8988T (cell line): ENCODE measurements around the gene EIF4EBP3.
"Not testable (repeated sequence)": the region's sequence is repeated elsewhere in the genome, so short reads cannot be mapped to it uniquely, and the experiment has no call there.

Experiments used
- DNase-seq: peaks from one replicate; pipeline ENCODE4 v3.0.0; 2011

EIF4EBP3 gene

GRCh38 chr5:140557965-140558364 is 10.5 kb downstream of the EIF4EBP3 start:
- DNase-seq, result no peak

- no peak for DNase-seq
Observed at GRCh38 chr5:140558542-140558941, 11.1 kb downstream of the EIF4EBP3 start.

GRCh38 chr5:140560227-140560626 is 12.8 kb downstream of the EIF4EBP3 start:
- DNase-seq, result no peak

DNA sequence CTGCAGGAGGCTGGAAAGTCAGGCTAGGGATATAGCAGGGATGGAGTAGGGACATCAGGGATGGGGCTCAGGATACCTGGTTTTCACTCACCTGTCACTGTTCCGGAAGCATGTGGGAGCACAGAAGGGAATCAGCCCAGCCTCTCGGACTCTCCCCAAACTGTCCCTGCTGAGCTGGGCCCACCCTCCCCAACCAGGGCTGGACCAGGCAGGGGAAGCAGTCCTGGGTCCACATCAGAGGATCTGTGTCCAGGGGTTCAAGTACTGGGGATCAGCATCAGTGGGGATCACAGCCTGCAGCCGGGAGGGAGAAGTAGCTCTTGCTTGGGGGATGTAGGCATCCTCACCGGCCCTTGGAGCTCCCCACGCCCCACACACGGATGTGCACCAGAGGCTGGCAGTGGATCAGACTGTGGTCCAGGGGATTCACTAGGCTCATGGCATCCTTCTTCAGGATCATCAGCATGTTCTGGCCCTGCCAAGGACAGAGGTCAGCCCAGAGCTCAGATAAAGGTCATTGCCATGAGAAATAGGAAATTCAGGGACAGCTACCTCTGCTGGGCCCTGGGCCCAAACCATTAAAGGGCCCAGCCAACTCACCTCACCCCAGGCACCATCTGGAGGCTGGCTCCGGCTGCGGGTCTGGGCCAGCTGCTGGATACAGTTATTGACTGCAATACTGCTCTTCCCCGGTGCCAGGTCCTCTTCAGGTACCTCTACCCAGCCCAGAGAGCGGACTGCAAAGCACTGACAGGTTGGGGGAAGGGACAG is 14.5 kb downstream of the EIF4EBP3 start:
- no peak for DNase-seq

GRCh38 chr5:140563596-140563995 is 16.1 kb downstream of the EIF4EBP3 start:
- DNase-seq, result no peak

GRCh38 chr5:140564196-140565023 is 16.9 kb downstream of the EIF4EBP3 start, which contains the start of the genes APBB3 and SLC35A4:
Gene APBB3 (minus strand): TSS chr5:140564598. CDS start chr5:140564245, 353 bp downstream.
Gene SLC35A4 (plus strand): TSS chr5:140564828. CDS start chr5:140567170, 2,342 bp downstream.
- peak; percentile 87 for DNase-seq

GRCh38 chr5:140565024-140565779 is 17.7 kb downstream of the EIF4EBP3 start:
- no peak for DNase-seq

GRCh38 chr5:140565780-140566095 is 18.3 kb downstream of the EIF4EBP3 start:
- no peak for DNase-seq

DNA sequence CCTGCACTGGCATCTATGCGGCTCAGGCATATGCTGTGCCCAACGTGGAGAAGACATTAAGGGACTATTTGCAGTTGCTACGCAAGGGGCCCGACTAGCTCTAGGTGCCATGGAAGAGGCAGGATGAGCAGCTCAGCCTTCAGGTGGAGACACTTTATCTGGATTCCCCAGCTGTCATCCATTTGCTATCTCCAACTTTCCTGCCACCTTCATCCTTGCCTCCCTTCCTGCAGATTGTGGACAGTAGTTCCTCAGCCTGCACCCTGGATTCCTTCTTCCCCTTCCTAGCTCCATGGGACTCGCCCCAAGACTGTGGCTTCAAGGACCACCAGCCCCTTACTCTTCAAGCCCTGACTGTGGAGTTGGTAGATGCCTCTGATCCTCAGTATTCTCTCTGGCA is 19.2 kb downstream of the EIF4EBP3 start:
- DNase-seq, result no peak

- no peak for DNase-seq
Observed at GRCh38 chr5:140567136-140567818, 19.8 kb downstream of the EIF4EBP3 start.

DNA sequence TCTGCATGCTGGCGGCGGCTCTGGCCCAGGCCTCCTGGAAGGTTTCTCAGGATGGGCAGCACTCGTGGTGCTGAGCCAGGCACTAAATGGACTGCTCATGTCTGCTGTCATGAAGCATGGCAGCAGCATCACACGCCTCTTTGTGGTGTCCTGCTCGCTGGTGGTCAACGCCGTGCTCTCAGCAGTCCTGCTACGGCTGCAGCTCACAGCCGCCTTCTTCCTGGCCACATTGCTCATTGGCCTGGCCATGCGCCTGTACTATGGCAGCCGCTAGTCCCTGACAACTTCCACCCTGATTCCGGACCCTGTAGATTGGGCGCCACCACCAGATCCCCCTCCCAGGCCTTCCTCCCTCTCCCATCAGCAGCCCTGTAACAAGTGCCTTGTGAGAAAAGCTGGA is 20.4 kb downstream of the EIF4EBP3 start:
- no peak for DNase-seq

- no peak for DNase-seq
Observed at GRCh38 chr5:140568443-140569063, 21.1 kb downstream of the EIF4EBP3 start.

GRCh38 chr5:140569197-140569596 is 21.7 kb downstream of the EIF4EBP3 start:
- no peak for DNase-seq

- DNase-seq, result no peak
Observed at GRCh38 chr5:140570058-140570457, 22.6 kb downstream of the EIF4EBP3 start.

- DNase-seq, result no peak
Observed at GRCh38 chr5:140570488-140570887, 23.0 kb downstream of the EIF4EBP3 start.

- no peak for DNase-seq
Observed at GRCh38 chr5:140571105-140571504, 23.6 kb downstream of the EIF4EBP3 start.

GRCh38 chr5:140573683-140574082 is 26.2 kb downstream of the EIF4EBP3 start:
- DNase-seq, result no peak

DNA sequence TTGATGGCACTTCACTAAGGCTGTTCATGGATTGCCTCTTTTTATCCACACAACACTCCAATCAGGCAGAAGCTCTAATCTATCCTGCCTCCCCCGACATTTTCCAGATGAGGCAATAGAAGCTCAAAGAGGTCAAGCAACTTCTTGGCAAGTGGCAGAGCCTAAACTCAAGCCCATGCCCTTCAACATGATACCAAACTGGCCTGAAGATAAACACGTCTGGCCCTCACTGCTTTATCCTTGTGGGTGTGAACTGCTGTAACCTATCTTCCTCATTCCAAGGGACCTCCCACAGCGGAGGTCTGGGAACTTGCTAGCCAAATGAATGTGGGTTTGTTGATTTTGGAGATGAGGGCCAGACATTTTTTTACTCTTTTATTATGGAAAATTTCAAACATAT is 26.7 kb downstream of the EIF4EBP3 start:
- no peak for DNase-seq

- DNase-seq, result no peak
Observed at GRCh38 chr5:140575309-140575708, 27.8 kb downstream of the EIF4EBP3 start.

- DNase-seq, result no peak
Observed at GRCh38 chr5:140576776-140577201, 29.3 kb downstream of the EIF4EBP3 start.

DNA sequence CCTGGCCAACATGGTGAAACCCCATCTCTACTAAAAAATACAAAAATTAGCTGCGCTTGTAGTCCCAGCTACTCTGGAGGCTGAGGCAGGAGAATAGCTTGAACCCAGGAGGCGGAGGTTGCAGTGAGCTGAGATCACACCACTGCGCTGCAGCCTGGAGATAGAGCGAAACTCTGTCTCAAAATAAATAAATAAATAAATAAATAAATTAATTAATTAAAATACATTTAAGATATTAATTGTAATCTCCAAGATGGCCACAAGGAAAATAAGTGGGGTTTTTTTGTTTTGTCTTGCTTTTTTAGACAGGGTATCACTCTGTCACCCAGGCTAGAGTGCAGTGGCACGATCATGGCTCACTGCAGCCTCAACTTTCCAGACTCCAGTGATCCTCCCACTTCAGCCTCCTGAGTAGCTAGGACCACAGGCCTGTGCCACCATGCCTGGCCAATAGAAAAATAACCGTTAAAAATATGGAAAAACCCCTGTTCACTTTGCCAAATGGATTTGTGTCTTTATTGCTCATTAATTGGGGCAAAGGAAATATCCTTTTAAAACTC is 31.8 kb downstream of the EIF4EBP3 start:
- DNase-seq, result not testable (repeated sequence)

- DNase-seq, result no peak
Observed at GRCh38 chr5:140587495-140587894, 40.0 kb downstream of the EIF4EBP3 start.
